Erythroblast (primary cell): ENCODE results near the gene RTL10.

Source experiments
- GATA1 ChIP-seq: IDR thresholded peaks from 2 replicates; pipeline ENCODE4 v1.6.1; 2011; ENCODE audit warnings: low read depth, mild to moderate bottlenecking, control low read depth, low read length, moderate library complexity
- POLR2A ChIP-seq: IDR thresholded peaks from 2 replicates; pipeline ENCODE4 v1.6.1; 2011; ENCODE audit warnings: mild to moderate bottlenecking, low read length

- TF ChIP-seq POLR2A (no peak), GATA1 (no peak)
These were observed 32.1 kb upstream of the RTL10 start for GRCh38 chr22:19886605-19887255.
